Activated naive CD4-positive, alpha-beta T cell treated with anti-CD3 and anti-CD28 coated beads, Interleukin-2, amount 50 U/mL, for 72 hours (primary cell): ENCODE measurements around the gene EIF3B. TPM values are rescaled to one million over a fixed set of nuclear protein-coding genes. Genes with fewer than 3 reads are reported as not detected.
"Not testable (repeated sequence)": the region's sequence is repeated elsewhere in the genome, so short reads cannot be mapped to it uniquely, and the experiment has no call there.

Source experiments
- ATAC-seq, 2 donors: fragments of 150-1000 bp; cut with Tn5 transposase; 2 replicates each; pipeline ENCODE4 v1.10.0; 2021; ENCODE audit warnings: mild to moderate bottlenecking in 2 of 2, moderate library complexity in 2 of 2
- DNase-seq, 2 donors: peaks; one replicate each; pipeline ENCODE4 v3.0.0; 2021 to 2022; ENCODE audit warnings: low spot score in 2 of 2
- H3K27ac Mint-ChIP-seq, 2 donors: one replicate each; pipeline ENCODE4 v1.8.0; 2022; ENCODE audit warnings: mild to moderate bottlenecking in 2 of 2, mixed read lengths in 2 of 2
- H3K36me3 Mint-ChIP-seq, 2 donors: one replicate each; pipeline ENCODE4 v1.8.0; 2022; ENCODE audit warnings: mixed read lengths in 2 of 2
- H3K9me3 Mint-ChIP-seq, 2 donors: one replicate each; pipeline ENCODE4 v1.8.0; 2022; ENCODE audit warnings: mixed read lengths in 2 of 2
- total RNA-seq, 2 donors: library from RNA; stranded (reverse); gene quantifications; one replicate each; pipeline ENCODE4 v1.2.3, GENCODE V29; 2022

The EIF3B gene
- total RNA-seq: 100 to 1,000 TPM; 130 to 260 TPM

DNA sequence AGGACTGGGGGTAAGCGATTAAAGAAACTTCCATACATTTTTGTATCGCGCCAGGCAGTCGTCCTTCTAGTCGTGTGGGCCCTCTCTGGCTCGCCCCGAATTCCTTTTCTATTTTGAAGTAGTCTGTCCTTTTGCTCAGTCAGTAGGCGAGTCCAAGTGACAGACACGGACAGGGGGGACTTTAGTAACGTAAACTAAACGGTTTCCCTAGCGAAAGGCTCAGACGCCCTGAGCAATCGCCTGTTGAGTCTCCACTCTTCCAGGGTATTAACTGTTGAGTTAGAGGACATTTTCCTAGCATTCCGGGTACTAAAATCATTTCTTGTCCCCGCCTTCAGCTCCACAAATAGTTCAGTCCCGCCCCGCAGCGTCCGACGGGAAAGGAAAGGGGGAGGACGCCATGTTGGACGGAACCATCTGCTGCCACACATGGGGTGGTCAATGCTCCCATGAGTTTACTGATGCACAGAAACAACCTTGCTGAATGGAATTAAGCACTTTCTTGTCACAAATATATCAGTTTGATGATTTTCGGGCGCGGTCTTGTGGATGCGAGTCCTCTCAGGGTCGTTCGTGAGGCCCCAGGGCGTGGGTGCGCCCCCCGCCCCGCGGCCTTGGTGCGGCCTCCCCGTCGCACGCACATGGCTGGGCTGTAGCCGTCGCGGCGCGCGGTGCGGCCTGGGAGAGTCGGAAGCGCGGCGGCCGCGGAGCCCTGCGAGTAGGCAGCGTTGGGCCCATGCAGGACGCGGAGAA, at the start of gene EIF3B:
EIF3B (plus strand) TSS at position 642 of the 753 bp plus-strand sequence; CDS start at position 737, 95 bp downstream.
- Mint-ChIP-seq H3K9me3 (no peaks in the 10 kb centered on the region), H3K27ac (peak within 1 kb of the TSS; percentile 100), H3K36me3 (peaks cover 24 to 28% of the 10 kb centered on the region in 2 donors)
- DNase-seq: peak; percentile 89 to 90
- ATAC-seq: peak; percentile 89 to 92

DNA sequence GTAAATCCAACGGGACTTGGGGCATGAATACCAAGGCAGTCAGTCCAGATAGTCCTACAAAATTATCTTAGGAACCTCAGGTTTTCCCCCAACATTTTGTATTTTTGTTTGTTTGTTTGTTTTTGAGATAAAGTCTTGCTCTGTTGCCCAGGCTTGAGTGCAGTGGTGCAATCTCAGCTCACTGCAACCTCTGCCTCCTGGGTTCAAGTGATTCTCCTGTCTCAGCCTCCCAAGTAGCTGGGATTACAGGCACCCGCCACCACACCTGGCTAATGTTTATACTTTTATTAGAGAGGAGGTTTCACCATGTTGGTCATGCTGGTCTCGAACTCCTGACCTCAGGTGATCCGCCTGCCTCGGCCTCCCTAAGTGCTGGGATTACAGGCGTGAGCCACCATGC, 49.4 kb upstream of the EIF3B start:
- not testable (repeated sequence) for H3K9me3 Mint-ChIP-seq, DNase-seq, H3K36me3 Mint-ChIP-seq, ATAC-seq, H3K27ac Mint-ChIP-seq

DNA sequence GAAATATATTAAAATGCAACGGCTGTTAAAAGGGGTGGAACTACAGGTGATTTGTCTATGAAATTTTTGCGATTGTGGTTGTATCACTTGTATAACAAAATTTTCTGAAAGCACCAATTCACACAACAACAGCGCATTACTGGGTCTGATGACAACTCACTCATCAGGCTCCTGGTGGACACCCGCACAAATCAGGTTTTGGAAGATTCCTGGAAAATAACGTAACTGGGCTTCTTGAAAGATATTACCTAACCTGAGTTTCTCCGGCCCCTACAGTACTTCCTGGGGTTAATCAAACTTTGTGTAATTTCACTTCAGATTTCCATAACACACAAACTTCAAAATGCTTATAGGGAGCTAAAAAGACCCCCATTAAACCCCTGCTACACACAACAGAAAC, 47.9 kb upstream of the EIF3B start:
- no peak for DNase-seq
- H3K9me3 Mint-ChIP-seq: no peaks in the 10 kb centered on the region
- no peak for ATAC-seq
- H3K36me3 Mint-ChIP-seq: no peaks in the 10 kb centered on the region
- no peak overlapping the region for H3K27ac Mint-ChIP-seq

DNA sequence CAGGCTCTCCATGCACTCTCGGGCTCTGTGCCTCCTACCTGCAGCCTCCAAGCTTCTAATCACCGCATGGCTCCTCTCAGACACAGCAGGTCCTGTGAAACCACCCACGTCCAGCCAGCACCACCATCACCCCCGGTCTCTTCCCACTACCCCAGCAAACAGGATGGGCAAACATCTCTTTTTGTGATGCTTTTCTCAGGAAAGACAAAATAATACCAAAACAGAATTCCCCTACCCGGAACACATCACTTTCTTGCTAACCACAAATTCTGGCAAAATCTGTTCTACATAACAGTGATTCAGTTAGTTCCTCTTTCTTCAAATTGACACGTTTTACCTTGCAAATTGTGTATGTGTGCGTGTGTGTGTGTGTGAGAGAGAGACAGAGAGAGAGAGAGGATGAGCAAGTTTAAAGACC, 46.9 kb upstream of the EIF3B start:
- H3K9me3 Mint-ChIP-seq: no peaks in the 10 kb centered on the region
- peak in 1 of 2 donors; percentile 33 for ATAC-seq

DNA sequence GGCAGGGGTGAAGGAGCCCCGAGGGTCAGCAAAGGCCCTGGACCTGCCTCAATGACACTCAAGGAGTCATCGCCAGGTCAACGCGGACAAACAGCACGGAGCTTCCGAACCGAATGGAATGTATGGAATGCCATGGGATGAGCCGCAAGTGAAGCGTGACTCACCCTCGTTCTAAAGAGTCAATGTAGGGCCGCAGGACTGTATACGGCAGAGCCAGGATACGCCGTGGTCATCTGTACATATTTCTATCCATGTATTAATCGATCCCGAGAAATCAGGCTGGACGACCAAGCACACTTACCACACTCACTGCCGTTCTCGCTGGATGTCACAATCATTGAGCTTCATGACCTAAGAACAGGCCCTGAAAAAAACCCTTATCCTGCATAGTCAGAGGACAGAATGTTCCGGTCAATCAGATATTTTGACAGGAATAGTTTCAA, 44.7 kb upstream of the EIF3B start:
- ATAC-seq (no peak), DNase-seq (no peak)
- no peak overlapping the region for H3K27ac Mint-ChIP-seq

More for the DNA sequence above, 46.9 kb upstream of the EIF3B start:
- no peak for DNase-seq
- no peaks in the 10 kb centered on the region for H3K36me3 Mint-ChIP-seq
- H3K27ac Mint-ChIP-seq: peak overlapping the region in 1 of 2 donors; percentile 12

DNA sequence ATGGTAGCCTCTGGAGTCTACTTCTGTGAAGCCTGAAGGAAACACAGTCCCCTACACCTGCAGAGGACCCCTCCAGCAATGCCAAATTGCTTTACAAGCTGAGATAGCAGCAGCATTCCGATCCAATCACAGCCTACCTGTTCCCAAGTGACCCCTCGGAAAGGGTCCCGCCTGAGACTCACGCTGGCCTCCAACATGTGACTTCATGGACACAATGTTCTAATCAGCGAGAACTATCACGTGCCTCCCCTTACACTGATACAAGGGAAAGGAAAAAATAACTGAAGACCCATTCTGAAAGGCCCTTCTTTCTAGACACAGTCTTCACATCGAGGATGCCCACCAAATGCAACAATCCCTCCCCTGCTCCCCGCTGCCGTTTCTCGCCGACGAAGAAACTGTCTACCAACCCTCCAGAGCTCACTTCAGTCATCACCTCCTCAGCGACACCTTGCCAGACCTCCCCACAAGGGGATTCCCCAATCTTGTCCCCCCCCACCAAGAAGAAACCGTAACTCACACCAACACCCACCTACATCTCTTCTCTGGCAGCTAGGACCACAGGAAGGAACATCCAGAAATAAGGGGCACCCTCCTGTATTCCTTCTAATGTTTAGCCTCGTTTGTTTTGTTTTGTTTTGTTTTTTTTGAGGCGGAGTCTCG, 42.2 kb upstream of the EIF3B start:
- DNase-seq: no peak
- Mint-ChIP-seq H3K27ac (no peak overlapping the region), H3K36me3 (peaks cover 0 to 5% of the 10 kb centered on the region in 2 donors), H3K9me3 (no peaks in the 10 kb centered on the region)
- ATAC-seq: no peak

More for the DNA sequence above, 44.7 kb upstream of the EIF3B start:
- peaks cover 0 to 5% of the 10 kb centered on the region in 2 donors for H3K36me3 Mint-ChIP-seq
- no peaks in the 10 kb centered on the region for H3K9me3 Mint-ChIP-seq

DNA sequence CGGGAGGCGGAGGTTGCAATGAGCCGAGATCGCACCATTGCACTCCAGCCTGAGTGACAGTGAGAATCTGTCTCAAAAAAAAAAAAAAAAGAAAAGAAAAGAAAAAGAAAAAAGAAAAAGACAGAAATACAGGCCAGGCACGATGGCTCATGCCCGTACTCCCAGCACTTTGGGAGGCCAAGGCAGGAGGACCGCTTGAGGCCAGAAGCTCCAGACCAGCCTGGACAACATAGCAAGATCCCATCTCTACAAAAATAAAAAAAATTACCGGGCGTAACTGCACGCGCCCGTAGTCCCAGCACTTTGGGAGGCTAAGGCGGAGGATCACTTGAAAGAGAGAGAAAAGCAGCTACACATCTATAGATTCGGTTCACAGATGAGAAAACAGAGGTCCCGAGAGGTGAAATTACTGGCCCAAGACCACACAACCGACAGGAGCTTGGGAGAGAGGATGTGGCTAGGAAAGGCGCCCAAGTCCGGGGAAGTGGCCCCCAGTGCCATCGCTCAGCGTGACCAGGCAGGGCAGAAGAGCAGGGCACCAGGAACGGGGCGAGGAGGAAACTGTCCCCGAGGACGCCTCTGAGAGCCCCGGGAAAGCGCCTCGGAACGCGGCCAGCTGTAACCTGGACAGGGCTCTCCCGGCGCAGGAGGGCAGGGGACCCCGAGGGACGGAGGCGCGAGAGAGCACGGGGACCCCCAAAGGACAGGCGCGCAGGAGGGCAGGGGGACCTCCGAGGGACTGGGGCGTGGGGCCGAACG, 41.0 kb upstream of the EIF3B start:
- Mint-ChIP-seq H3K27ac (peak overlapping the region; percentile 89 to 90), H3K36me3 (peaks cover 0 to 5% of the 10 kb centered on the region in 2 donors), H3K9me3 (no peaks in the 10 kb centered on the region)
- DNase-seq: peak in 1 of 2 donors; percentile 5
- ATAC-seq: peak; percentile 1 to 40

DNA sequence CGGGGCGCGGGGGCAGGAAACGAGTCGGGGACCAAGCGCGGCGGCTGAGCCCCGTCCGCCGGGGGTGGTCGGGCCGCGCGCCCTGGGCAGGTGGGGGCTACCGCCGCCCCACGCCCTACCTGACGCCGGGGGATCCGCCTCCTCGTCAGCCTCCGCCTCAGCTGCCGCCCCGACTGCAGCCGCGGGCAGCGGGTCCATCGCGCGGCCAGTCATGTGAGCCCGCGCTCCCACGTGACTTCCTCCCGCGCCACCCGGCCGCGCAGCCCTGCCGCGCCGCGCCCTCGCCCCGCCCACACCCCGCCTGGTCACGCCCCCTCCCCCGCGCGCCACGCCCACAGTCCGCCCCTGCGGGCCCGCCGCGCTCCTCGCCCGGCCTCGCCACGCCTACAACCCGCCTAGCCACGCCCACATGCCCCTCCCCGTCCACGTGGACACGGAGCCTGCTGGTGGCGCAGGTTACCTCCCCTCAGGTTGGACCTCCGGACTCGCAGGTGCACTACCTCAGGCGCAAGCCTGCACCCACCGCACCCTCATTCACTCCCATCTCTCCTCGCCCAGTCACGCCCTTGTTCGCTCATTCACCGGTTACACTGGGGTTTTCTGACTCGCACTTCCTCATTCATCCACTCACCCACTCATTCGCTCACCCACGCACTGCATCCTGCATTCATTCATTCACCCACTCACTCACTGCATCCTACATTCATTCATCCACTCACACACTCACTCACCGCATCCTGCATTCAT, 40.2 kb upstream of the EIF3B start, which contains the start of gene SNX8:
SNX8 (minus strand) TSS at position 233 of the 747 bp plus-strand sequence; CDS start at position 213, 20 bp downstream.
- ATAC-seq (peak; percentile 92 to 93), DNase-seq (peak; percentile 89 to 99)
- Mint-ChIP-seq H3K36me3 (peaks cover 0 to 5% of the 10 kb centered on the region in 2 donors), H3K9me3 (no peaks in the 10 kb centered on the region), H3K27ac (peak within 1 kb of the TSS; percentile 89 to 90)

DNA sequence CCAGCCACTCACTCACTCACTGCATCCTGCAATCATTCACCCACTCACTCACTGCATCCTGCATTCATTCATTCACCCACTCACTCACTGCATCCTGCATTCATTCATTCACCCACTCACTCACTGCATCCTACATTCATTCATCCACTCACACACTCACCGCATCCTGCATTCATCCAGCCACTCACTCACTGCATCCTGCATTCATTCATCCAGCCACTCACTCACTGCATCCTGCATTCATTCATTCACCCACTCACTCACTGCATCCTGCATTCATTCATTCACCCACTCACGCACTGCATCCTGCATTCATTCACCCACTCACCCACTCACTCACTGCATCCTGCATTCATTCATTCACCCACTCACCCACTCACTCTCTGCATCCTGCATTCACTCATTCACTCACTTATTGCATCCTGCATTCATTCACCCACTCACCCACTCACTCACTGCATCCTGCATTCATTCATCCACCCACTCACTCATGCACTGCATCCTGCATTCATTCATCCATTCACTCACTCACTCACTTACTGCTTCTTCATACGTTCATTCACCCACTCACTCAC, 39.6 kb upstream of the EIF3B start:
- H3K9me3 Mint-ChIP-seq, DNase-seq, H3K27ac Mint-ChIP-seq, H3K36me3 Mint-ChIP-seq, ATAC-seq: not testable (repeated sequence)

DNA sequence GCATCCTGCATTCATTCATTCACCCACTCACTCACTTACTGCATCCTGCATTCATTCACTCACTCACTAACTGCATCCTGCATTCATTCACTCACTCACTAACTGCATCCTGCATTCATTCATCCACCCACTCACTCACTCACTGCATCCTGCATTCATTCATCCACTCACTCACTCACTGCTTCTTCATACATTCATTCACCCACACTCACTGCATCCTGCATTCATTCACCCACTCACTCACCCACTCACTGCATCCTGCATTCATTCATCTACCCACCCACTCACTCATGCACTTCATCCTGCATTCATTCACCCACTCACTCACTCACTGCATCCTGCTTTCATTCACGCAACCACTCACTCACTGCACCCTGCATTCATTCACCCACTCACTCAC, 38.8 kb upstream of the EIF3B start:
- Mint-ChIP-seq H3K27ac (no peak overlapping the region), H3K9me3 (no peaks in the 10 kb centered on the region), H3K36me3 (peaks cover 0 to 5% of the 10 kb centered on the region in 2 donors)
- no peak for ATAC-seq
- DNase-seq: no peak

DNA sequence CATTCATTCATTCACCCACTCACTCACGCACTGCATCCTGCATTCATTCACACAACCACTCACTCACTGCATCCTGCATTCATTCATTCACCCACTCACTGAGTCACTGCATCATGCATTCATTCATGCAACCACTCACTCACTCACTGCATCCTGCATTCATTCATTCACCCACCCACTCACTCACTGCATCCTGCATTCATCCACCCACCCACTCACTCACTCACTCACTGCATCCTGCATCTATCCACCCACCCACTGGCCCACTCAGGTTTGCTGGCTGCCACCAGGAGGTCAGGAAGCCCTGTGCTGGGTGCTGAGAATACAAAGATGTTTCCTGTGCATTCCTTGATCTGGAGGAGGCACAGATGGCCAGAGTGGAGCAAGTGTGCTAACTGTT, 38.0 kb upstream of the EIF3B start:
- ATAC-seq (no peak), DNase-seq (no peak)
- no peaks in the 10 kb centered on the region for H3K9me3 Mint-ChIP-seq
- peaks cover 0 to 5% of the 10 kb centered on the region in 2 donors for H3K36me3 Mint-ChIP-seq
- H3K27ac Mint-ChIP-seq: no peak overlapping the region

DNA sequence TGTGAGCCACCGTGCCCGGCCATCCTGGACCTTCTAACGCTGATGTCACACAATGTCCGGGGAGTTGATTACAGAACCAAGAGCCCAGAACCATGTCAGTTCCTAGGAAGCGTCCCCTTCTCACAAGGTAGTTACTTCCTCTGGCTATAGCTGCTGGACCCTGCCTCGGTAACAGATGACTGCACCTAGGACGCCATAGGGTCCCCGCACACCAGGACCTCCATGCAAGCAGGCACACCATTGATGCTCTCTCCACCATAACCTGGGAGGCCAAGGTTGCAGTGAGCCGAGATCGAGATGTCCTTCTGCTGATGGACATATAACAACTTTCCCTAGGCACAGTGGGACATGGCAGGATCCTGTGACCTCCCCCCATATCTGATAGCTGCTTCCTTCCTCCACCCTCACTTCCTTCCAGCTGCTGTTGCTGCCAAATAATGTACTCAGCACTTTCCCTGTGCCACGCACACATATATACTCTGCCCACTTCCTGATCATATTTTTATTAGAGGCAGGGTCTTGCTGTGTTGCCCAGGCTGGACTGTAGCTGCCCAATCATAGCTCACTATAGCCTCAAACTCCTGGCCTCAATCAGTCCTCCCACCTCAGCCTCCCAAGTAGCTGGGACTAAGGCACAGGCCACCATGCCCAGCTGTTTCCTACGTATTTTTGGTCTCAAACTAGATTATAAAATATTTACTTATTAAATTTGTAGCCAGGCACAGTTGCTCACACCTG, 36.9 kb upstream of the EIF3B start:
- no peak overlapping the region for H3K27ac Mint-ChIP-seq
- peaks cover 0 to 5% of the 10 kb centered on the region in 2 donors for H3K36me3 Mint-ChIP-seq
- DNase-seq: no peak
- no peaks in the 10 kb centered on the region for H3K9me3 Mint-ChIP-seq
- no peak for ATAC-seq

DNA sequence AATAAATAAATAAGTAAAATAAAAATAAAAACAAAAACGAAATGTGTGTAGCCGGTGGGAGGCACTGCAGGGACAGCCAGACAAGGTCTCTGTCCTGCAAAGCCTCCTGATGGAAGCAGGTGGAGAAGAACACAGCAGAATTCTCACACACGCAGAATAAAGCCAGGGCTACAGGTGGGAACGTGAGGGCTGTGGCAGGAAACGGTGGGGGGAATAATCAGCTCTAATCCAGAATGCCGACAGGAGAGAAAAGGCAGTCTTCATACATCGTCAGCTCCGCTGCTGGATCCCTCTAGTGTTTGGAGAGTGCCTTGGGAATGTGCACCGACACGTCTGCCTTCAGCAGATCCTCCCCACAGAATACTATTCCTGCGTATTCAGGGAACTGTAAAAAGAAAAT, 33.6 kb upstream of the EIF3B start:
- ATAC-seq (no peak), DNase-seq (no peak)
- no peak overlapping the region for H3K27ac Mint-ChIP-seq
- no peaks in the 10 kb centered on the region for H3K36me3 Mint-ChIP-seq
- H3K9me3 Mint-ChIP-seq: no peaks in the 10 kb centered on the region

DNA sequence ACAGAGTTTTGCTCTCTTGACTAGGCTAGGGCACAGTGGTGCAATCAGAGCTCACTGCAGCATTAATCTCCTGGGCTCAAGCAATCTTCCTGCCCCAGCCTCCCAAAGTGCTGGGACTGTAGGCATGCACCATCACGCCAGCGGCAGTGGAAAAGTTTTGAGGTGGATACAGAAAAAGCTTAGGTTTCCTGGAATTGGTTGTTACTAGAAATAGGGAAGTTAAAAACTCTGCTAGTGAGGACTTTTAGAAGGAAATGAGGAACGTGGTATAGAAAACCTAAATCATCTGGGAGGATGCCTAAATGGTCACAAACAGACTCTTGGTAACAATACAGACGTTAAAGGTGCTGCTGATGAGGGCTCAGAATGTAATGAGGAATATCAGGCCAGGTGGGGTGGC, 29.5 kb upstream of the EIF3B start:
- ATAC-seq (no peak), DNase-seq (no peak)
- H3K36me3 Mint-ChIP-seq: no peaks in the 10 kb centered on the region
- H3K9me3 Mint-ChIP-seq: no peaks in the 10 kb centered on the region
- no peak overlapping the region for H3K27ac Mint-ChIP-seq

DNA sequence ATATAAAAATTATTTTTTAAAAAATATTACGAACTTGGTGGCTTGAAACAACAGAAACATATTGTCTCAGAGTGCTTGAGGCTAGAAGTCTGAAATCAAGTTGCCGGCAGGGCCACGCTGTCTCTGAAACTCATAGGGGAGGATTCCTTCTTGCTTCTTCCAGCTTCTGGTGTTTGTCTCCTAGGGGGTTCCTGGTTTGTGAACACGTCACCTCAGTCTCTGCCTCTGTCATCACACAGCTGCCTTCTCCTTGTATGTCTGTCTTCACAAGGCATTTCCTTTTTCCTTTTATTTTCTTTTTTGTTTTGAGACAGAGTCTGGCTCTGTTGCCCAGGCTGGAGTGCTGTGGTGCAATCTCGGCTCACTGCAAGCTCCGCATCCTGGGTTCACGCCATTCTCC, 27.7 kb upstream of the EIF3B start:
- no peaks in the 10 kb centered on the region for H3K9me3 Mint-ChIP-seq
- H3K36me3 Mint-ChIP-seq: no peaks in the 10 kb centered on the region
- ATAC-seq (no peak), DNase-seq (no peak)
- H3K27ac Mint-ChIP-seq: no peak overlapping the region
